ENCODE measurements around the gene CCSER1.

The CCSER1 gene

GRCh38 chr4:90185416-90185815 is 58.2 kb downstream of the CCSER1 start:
- WGBS, 2 donors (ENCODE audit: extremely low coverage in 2 of 2, insufficient read length in 2 of 2, insufficient replicate concordance in 1 of 2), result no CpG with 5 or more reads among the region's 1 CpG
- H3K27ac ChIP-seq (replicated peaks; ENCODE audit: low read length), result no peak overlapping the region
- H3K18ac ChIP-seq (ENCODE audit: low read length), result no peak overlapping the region

GRCh38 chr4:90186229-90186628 is 59.0 kb downstream of the CCSER1 start:
- H3K79me1 ChIP-seq (ENCODE audit: low read depth, low read length), result no peaks in the 10 kb centered on the region
- H4K8ac ChIP-seq (ENCODE audit: low read depth, low read length), result no peak overlapping the region

More at GRCh38 chr4:90185416-90185815, 58.2 kb downstream of the CCSER1 start:
- Histone ChIP-seq H3K4ac (ENCODE audit: low read length) (no peak overlapping the region), H2BK120ac (ENCODE audit: low read depth, low read length) (no peak overlapping the region), H3K14ac (ENCODE audit: low read length) (no peak overlapping the region), H3K36me3 (replicated peaks in 1 of 2; ENCODE audit: control insufficient read depth in 2 of 2, insufficient read depth in 2 of 2, low read length in 2 of 2) (no peaks in the 10 kb centered on the region), H2BK5ac (ENCODE audit: low read length) (no peak overlapping the region), H3K9ac (ENCODE audit: low read depth, low read length, poor library complexity) (no peak overlapping the region), H3K4me3 (ENCODE audit: low read length in 2 of 2) (no peak overlapping the region), H3K23ac (ENCODE audit: low read depth, low read length, poor library complexity) (no peak overlapping the region), H3K4me2 (ENCODE audit: insufficient read depth, low read length, poor library complexity, severe bottlenecking) (no peak overlapping the region), H2BK15ac (ENCODE audit: low read length) (no peak overlapping the region), H3K4me1 (ENCODE audit: control insufficient read depth in 2 of 2, insufficient read depth in 1 of 2, low read depth in 1 of 2, low read length in 2 of 2) (no peaks in the 10 kb centered on the region), H4K8ac (ENCODE audit: low read depth, low read length) (no peak overlapping the region), H4K91ac (ENCODE audit: low read depth, low read length, poor library complexity) (no peak overlapping the region), H3K9me3 (replicated peaks in 1 of 2; ENCODE audit: control insufficient read depth in 2 of 2, insufficient read depth in 1 of 2, low read depth in 1 of 2, low read length in 2 of 2) (no peaks in the 10 kb centered on the region), H3K79me1 (ENCODE audit: low read depth, low read length) (no peaks in the 10 kb centered on the region), H2BK12ac (ENCODE audit: low read length) (no peak overlapping the region), H3K27me3 (ENCODE audit: control insufficient read depth in 3 of 3, insufficient read depth in 3 of 3, low read depth in 1 of 3, low read length in 3 of 3) (no peaks in the 10 kb centered on the region), H2AK5ac (ENCODE audit: low read depth, low read length) (no peak overlapping the region), H2AFZ (ENCODE audit: low read length) (no peak overlapping the region)
- DNase-seq (ENCODE audit: low spot score), result no peak

GRCh38 chr4:90187148-90187884 is 60.1 kb downstream of the CCSER1 start:
- H4K91ac ChIP-seq (ENCODE audit: low read depth, low read length, poor library complexity), result no peak overlapping the region
- no peaks in the 10 kb centered on the region for H3K9me3 ChIP-seq (replicated peaks in 1 of 2; ENCODE audit: control insufficient read depth in 2 of 2, insufficient read depth in 1 of 2, low read depth in 1 of 2, low read length in 2 of 2)

More at GRCh38 chr4:90186229-90186628, 59.0 kb downstream of the CCSER1 start:
- Histone ChIP-seq H2AFZ (ENCODE audit: low read length) (no peak overlapping the region), H3K36me3 (replicated peaks in 1 of 2; ENCODE audit: control insufficient read depth in 2 of 2, insufficient read depth in 2 of 2, low read length in 2 of 2) (no peaks in the 10 kb centered on the region), H2AK5ac (ENCODE audit: low read depth, low read length) (no peak overlapping the region), H3K27ac (replicated peaks; ENCODE audit: low read length) (no peak overlapping the region), H2BK12ac (ENCODE audit: low read length) (no peak overlapping the region), H3K18ac (ENCODE audit: low read length) (no peak overlapping the region), H3K9ac (ENCODE audit: low read depth, low read length, poor library complexity) (no peak overlapping the region), H2BK120ac (ENCODE audit: low read depth, low read length) (no peak overlapping the region), H3K4me1 (ENCODE audit: control insufficient read depth in 2 of 2, insufficient read depth in 1 of 2, low read depth in 1 of 2, low read length in 2 of 2) (no peaks in the 10 kb centered on the region), H3K27me3 (ENCODE audit: control insufficient read depth in 3 of 3, insufficient read depth in 3 of 3, low read depth in 1 of 3, low read length in 3 of 3) (no peaks in the 10 kb centered on the region), H4K91ac (ENCODE audit: low read depth, low read length, poor library complexity) (no peak overlapping the region), H2BK15ac (ENCODE audit: low read length) (no peak overlapping the region), H3K14ac (ENCODE audit: low read length) (no peak overlapping the region), H3K9me3 (replicated peaks in 1 of 2; ENCODE audit: control insufficient read depth in 2 of 2, insufficient read depth in 1 of 2, low read depth in 1 of 2, low read length in 2 of 2) (no peaks in the 10 kb centered on the region), H3K4ac (ENCODE audit: low read length) (no peak overlapping the region), H3K23ac (ENCODE audit: low read depth, low read length, poor library complexity) (no peak overlapping the region), H2BK5ac (ENCODE audit: low read length) (no peak overlapping the region), H3K4me3 (ENCODE audit: low read length in 2 of 2) (no peak overlapping the region), H3K4me2 (ENCODE audit: insufficient read depth, low read length, poor library complexity, severe bottlenecking) (no peak overlapping the region)
- no peak for DNase-seq (ENCODE audit: low spot score)
- no CpG with 5 or more reads among the region's 1 CpG for WGBS, 2 donors (ENCODE audit: extremely low coverage in 2 of 2, insufficient read length in 2 of 2, insufficient replicate concordance in 1 of 2)

GRCh38 chr4:90189178-90189577 is 62.0 kb downstream of the CCSER1 start:
- Histone ChIP-seq H3K18ac (ENCODE audit: low read length) (no peak overlapping the region), H2AK5ac (ENCODE audit: low read depth, low read length) (no peak overlapping the region), H3K9me3 (replicated peaks in 1 of 2; ENCODE audit: control insufficient read depth in 2 of 2, insufficient read depth in 1 of 2, low read depth in 1 of 2, low read length in 2 of 2) (no peaks in the 10 kb centered on the region), H4K8ac (ENCODE audit: low read depth, low read length) (no peak overlapping the region), H3K79me1 (ENCODE audit: low read depth, low read length) (no peaks in the 10 kb centered on the region), H2BK120ac (ENCODE audit: low read depth, low read length) (no peak overlapping the region), H2BK12ac (ENCODE audit: low read length) (no peak overlapping the region), H3K4me1 (ENCODE audit: control insufficient read depth in 2 of 2, insufficient read depth in 1 of 2, low read depth in 1 of 2, low read length in 2 of 2) (no peaks in the 10 kb centered on the region), H4K91ac (ENCODE audit: low read depth, low read length, poor library complexity) (no peak overlapping the region), H3K23ac (ENCODE audit: low read depth, low read length, poor library complexity) (no peak overlapping the region), H3K27me3 (ENCODE audit: control insufficient read depth in 3 of 3, insufficient read depth in 3 of 3, low read depth in 1 of 3, low read length in 3 of 3) (no peaks in the 10 kb centered on the region), H2BK5ac (ENCODE audit: low read length) (no peak overlapping the region), H3K14ac (ENCODE audit: low read length) (no peak overlapping the region), H3K4me2 (ENCODE audit: insufficient read depth, low read length, poor library complexity, severe bottlenecking) (no peak overlapping the region), H2AFZ (ENCODE audit: low read length) (no peak overlapping the region), H3K4me3 (ENCODE audit: low read length in 2 of 2) (no peak overlapping the region), H3K9ac (ENCODE audit: low read depth, low read length, poor library complexity) (no peak overlapping the region), H2BK15ac (ENCODE audit: low read length) (no peak overlapping the region), H3K27ac (replicated peaks; ENCODE audit: low read length) (no peak overlapping the region), H3K36me3 (replicated peaks in 1 of 2; ENCODE audit: control insufficient read depth in 2 of 2, insufficient read depth in 2 of 2, low read length in 2 of 2) (no peaks in the 10 kb centered on the region), H3K4ac (ENCODE audit: low read length) (no peak overlapping the region)
- DNase-seq (ENCODE audit: low spot score), result no peak
- no CpG with 5 or more reads among the region's 3 CpGs for WGBS, 2 donors (ENCODE audit: extremely low coverage in 2 of 2, insufficient read length in 2 of 2, insufficient replicate concordance in 1 of 2)

More at GRCh38 chr4:90187148-90187884, 60.1 kb downstream of the CCSER1 start:
- 100% methylated on average over 1 of the region's 5 CpGs; no CpG with 5 or more reads in 1 of the 2 donors for WGBS, 2 donors (ENCODE audit: extremely low coverage in 2 of 2, insufficient read length in 2 of 2, insufficient replicate concordance in 1 of 2)
- DNase-seq (ENCODE audit: low spot score), result no peak
- H2BK5ac ChIP-seq (ENCODE audit: low read length), result no peak overlapping the region
- H3K23ac ChIP-seq (ENCODE audit: low read depth, low read length, poor library complexity), result no peak overlapping the region
- peak overlapping the region; percentile 23 for H2AFZ ChIP-seq (ENCODE audit: low read length)
- H3K4me2 ChIP-seq (ENCODE audit: insufficient read depth, low read length, poor library complexity, severe bottlenecking), result no peak overlapping the region
- no peaks in the 10 kb centered on the region for H3K79me1 ChIP-seq (ENCODE audit: low read depth, low read length)
- H3K27ac ChIP-seq (replicated peaks; ENCODE audit: low read length), result no peak overlapping the region
- no peak overlapping the region for H3K9ac ChIP-seq (ENCODE audit: low read depth, low read length, poor library complexity)
- H3K18ac ChIP-seq (ENCODE audit: low read length), result no peak overlapping the region
- no peak overlapping the region for H4K8ac ChIP-seq (ENCODE audit: low read depth, low read length)
- H3K4ac ChIP-seq (ENCODE audit: low read length), result no peak overlapping the region
- no peak overlapping the region for H3K4me3 ChIP-seq (ENCODE audit: low read length in 2 of 2)
- H3K36me3 ChIP-seq (replicated peaks in 1 of 2; ENCODE audit: control insufficient read depth in 2 of 2, insufficient read depth in 2 of 2, low read length in 2 of 2), result no peaks in the 10 kb centered on the region
- H2BK12ac ChIP-seq (ENCODE audit: low read length), result no peak overlapping the region
- no peaks in the 10 kb centered on the region for H3K4me1 ChIP-seq (ENCODE audit: control insufficient read depth in 2 of 2, insufficient read depth in 1 of 2, low read depth in 1 of 2, low read length in 2 of 2)
- H2AK5ac ChIP-seq (ENCODE audit: low read depth, low read length), result no peak overlapping the region
- no peaks in the 10 kb centered on the region for H3K27me3 ChIP-seq (ENCODE audit: control insufficient read depth in 3 of 3, insufficient read depth in 3 of 3, low read depth in 1 of 3, low read length in 3 of 3)
- no peak overlapping the region for H3K14ac ChIP-seq (ENCODE audit: low read length)
- H2BK15ac ChIP-seq (ENCODE audit: low read length), result no peak overlapping the region
- no peak overlapping the region for H2BK120ac ChIP-seq (ENCODE audit: low read depth, low read length)
